Astrocyte (in vitro differentiated cells and primary cell): ENCODE results near the gene CREB5.

Experiments used
- CTCF ChIP-seq: IDR thresholded peaks from 2 replicates; pipeline ENCODE4 v1.5.1; 2011; ENCODE audit warnings: low read depth, mild to moderate bottlenecking, inconsistent platforms, low read length, moderate library complexity; ENCODE audit not compliant: insufficient read depth
- EZH2 ChIP-seq: IDR thresholded peaks from 2 replicates; pipeline ENCODE4 v1.6.1; 2012; ENCODE audit warnings: mild to moderate bottlenecking, low read length, inconsistent platforms; ENCODE audit not compliant: insufficient read depth

- TF ChIP-seq CTCF (no peak), EZH2 (no peak)
Observed at GRCh38 chr7:28823582-28823981, 411.3 kb downstream of the CREB5 start.
